H1 (cell line): Measurements from ENCODE around the gene IFT43. TPM values are rescaled to one million over a fixed set of nuclear protein-coding genes. Genes with fewer than 3 reads are reported as not detected.

Source experiments
- CTCF ChIA-PET: fragments of 300-600 bp; sonication (Branson Sonifier 250); formaldehyde crosslinking; loops from one replicate; lab custom pipeline; 2021; ENCODE audit not compliant: partially characterized antibody; lab: Charles Lee
- POLR2A ChIA-PET: fragments of 300-600 bp; sonication (Branson Sonifier 250); formaldehyde crosslinking; loops from one replicate; lab custom pipeline; 2021; ENCODE audit warnings: inconsistent platforms; ENCODE audit not compliant: partially characterized antibody; lab: Charles Lee
- DNase-seq, 2 experiments: peaks; one replicate each; pipeline versions ENCODE4 v3.0.0 to v3.0.0-alpha.2; 2010 to 2022; ENCODE audit warnings: low spot score in 2 of 2, low read depth in 1 of 2, mixed read lengths in 1 of 2
- FAIRE-seq: peaks from 2 replicates; lab custom pipeline; 2011; peaks lifted over from hg19 to GRCh38; lab: Jason Lieb, UNC
- H2AFZ ChIP-seq: 2 replicates; pipeline ENCODE4 v1.8.1; 2012; ENCODE audit warnings: low read length, inconsistent platforms
- H2AK5ac ChIP-seq: 2 replicates; pipeline ENCODE4 v1.6.1; 2013; ENCODE audit warnings: low read depth, low read length
- H2BK120ac ChIP-seq: replicated peaks from 2 replicates; pipeline ENCODE3; 2013; ENCODE audit warnings: low read depth, low read length, inconsistent platforms
- H2BK12ac ChIP-seq: 2 replicates; pipeline ENCODE4 v1.6.1; 2013; ENCODE audit warnings: low read depth, low read length
- H2BK15ac ChIP-seq: 2 replicates; pipeline ENCODE4 v1.6.1; 2013; ENCODE audit warnings: low read length
- H2BK20ac ChIP-seq: 2 replicates; pipeline ENCODE4 v1.6.1; 2013; ENCODE audit warnings: low read length
- H2BK5ac ChIP-seq: 2 replicates; pipeline ENCODE4 v1.6.1; 2013; ENCODE audit warnings: low read depth, low read length
- H3K14ac ChIP-seq: 2 replicates; pipeline ENCODE4 v1.6.1; 2013; ENCODE audit warnings: inconsistent platforms; ENCODE audit not compliant: insufficient read length
- H3K18ac ChIP-seq: 2 replicates; pipeline ENCODE4 v1.6.1; 2013; ENCODE audit warnings: low read length; ENCODE audit errors: extremely low read depth
- H3K23ac ChIP-seq: 2 replicates; pipeline ENCODE4 v1.6.1; 2013; ENCODE audit warnings: inconsistent platforms; ENCODE audit not compliant: insufficient read length
- H3K23me2 ChIP-seq: 2 replicates; pipeline ENCODE4 v1.6.1; 2013; ENCODE audit warnings: low read depth, low read length
- H3K27ac ChIP-seq: 2 replicates; pipeline ENCODE4 v1.6.1; 2011; ENCODE audit warnings: low read depth, low read length, inconsistent platforms
- H3K27me3 ChIP-seq, 4 experiments: replicated peaks in 1 of 4; 1 replicate in 1 of 4; 2 replicates in 3 of 4; pipeline versions ENCODE4 v1.6.1 to v1.8.1; 2011 to 2013; ENCODE audit warnings: low read length in 3 of 4, mild to moderate bottlenecking in 3 of 4, inconsistent platforms in 2 of 4, mixed read lengths in 2 of 4, moderate library complexity in 1 of 4; ENCODE audit not compliant: control insufficient read depth in 3 of 4, insufficient read depth in 3 of 4; ENCODE audit errors: extremely low read depth in 1 of 4
- H3K36me3 ChIP-seq, 4 experiments: 2 replicates each; pipeline versions ENCODE4 v1.6.1 to v1.8.1; 2011 to 2013; ENCODE audit warnings: mild to moderate bottlenecking in 4 of 4, low read length in 3 of 4, moderate library complexity in 2 of 4, control low read depth in 1 of 4, inconsistent platforms in 1 of 4; ENCODE audit not compliant: insufficient read depth in 4 of 4, control insufficient read depth in 2 of 4
- H3K4ac ChIP-seq: replicated peaks from 2 replicates; pipeline ENCODE3; 2013; ENCODE audit warnings: low read length, low read depth, mixed read lengths, inconsistent platforms; ENCODE audit not compliant: insufficient read length
- H3K4me1 ChIP-seq, 4 experiments: replicated peaks in 1 of 4; 1 replicate in 1 of 4; 2 replicates in 3 of 4; pipeline versions ENCODE4 v1.6.1 to v1.8.1; 2011 to 2013; ENCODE audit warnings: low read length in 3 of 4, inconsistent platforms in 2 of 4, mixed read lengths in 1 of 4; ENCODE audit not compliant: insufficient read depth in 4 of 4, control insufficient read depth in 3 of 4
- H3K4me2 ChIP-seq, 2 experiments: 2 replicates each; pipeline versions ENCODE4 v1.6.1 to v1.8.1; 2011 to 2013; ENCODE audit warnings: low read depth in 2 of 2, low read length in 2 of 2, control low read depth in 1 of 2, inconsistent platforms in 1 of 2, mild to moderate bottlenecking in 1 of 2; ENCODE audit not compliant: insufficient read depth in 1 of 2
- H3K4me3 ChIP-seq, 4 experiments: fragments of 200-600, 300-600 bp in 1 of 4; sonication (generic), shearing (Covaris generic), sonication (Bioruptor Twin) in 1 of 4; 2 replicates each; pipeline versions ENCODE4 v1.5.1 to v1.8.1; 2011 to 2016; ENCODE audit warnings: low read length in 4 of 4, low read depth in 3 of 4, control low read depth in 2 of 4, inconsistent platforms in 2 of 4, mild to moderate bottlenecking in 2 of 4, mixed read lengths in 1 of 4, moderate library complexity in 1 of 4; ENCODE audit not compliant: insufficient read depth in 2 of 4; ENCODE audit errors: extremely low read depth in 1 of 4
- H3K56ac ChIP-seq: replicated peaks from 2 replicates; pipeline ENCODE3; 2013; ENCODE audit warnings: low read depth, mild to moderate bottlenecking, mixed read lengths, low read length, inconsistent platforms; ENCODE audit not compliant: insufficient read length
- H3K79me1 ChIP-seq: 2 replicates; pipeline ENCODE4 v1.6.1; 2013; ENCODE audit warnings: low read depth, low read length, control low read depth
- H3K79me2 ChIP-seq, 2 experiments: 2 replicates each; pipeline versions ENCODE4 v1.6.1 to v1.8.1; 2012 to 2013; ENCODE audit warnings: low read length in 2 of 2, mild to moderate bottlenecking in 2 of 2, inconsistent platforms in 1 of 2; ENCODE audit not compliant: insufficient read depth in 2 of 2, control insufficient read depth in 1 of 2
- H3K9ac ChIP-seq, 4 experiments: replicated peaks in 1 of 4; 1 replicate in 1 of 4; 2 replicates in 3 of 4; pipeline versions ENCODE4 v1.6.1 to v1.8.1; 2011 to 2013; ENCODE audit warnings: low read depth in 3 of 4, low read length in 3 of 4, control low read depth in 2 of 4, mild to moderate bottlenecking in 2 of 4, moderate library complexity in 2 of 4, inconsistent platforms in 1 of 4; ENCODE audit errors: extremely low read depth in 1 of 4
- H3K9me3 ChIP-seq, 2 experiments: 2 replicates each; pipeline versions ENCODE4 v1.6.1 to v1.8.1; 2012 to 2013; ENCODE audit warnings: mild to moderate bottlenecking in 2 of 2, moderate library complexity in 2 of 2, control low read depth in 1 of 2, inconsistent platforms in 1 of 2, low read depth in 1 of 2, low read length in 1 of 2, mixed read lengths in 1 of 2; ENCODE audit not compliant: insufficient read depth in 2 of 2
- H4K20me1 ChIP-seq, 2 experiments: replicated peaks in 1 of 2; 2 replicates each; pipeline versions ENCODE3 to v1.8.1; 2011 to 2013; ENCODE audit warnings: inconsistent platforms in 2 of 2, low read length in 2 of 2, mild to moderate bottlenecking in 1 of 2; ENCODE audit not compliant: insufficient read depth in 2 of 2, control insufficient read depth in 1 of 2
- H4K5ac ChIP-seq: 2 replicates; pipeline ENCODE4 v1.6.1; 2013; ENCODE audit warnings: low read length, low read depth, mixed read lengths, inconsistent platforms; ENCODE audit not compliant: insufficient read length
- H4K8ac ChIP-seq: 2 replicates; pipeline ENCODE4 v1.8.0; 2013; ENCODE audit warnings: mild to moderate bottlenecking, moderate library complexity, low read length, inconsistent platforms; ENCODE audit not compliant: insufficient read depth; ENCODE audit errors: extremely low read depth
- H4K91ac ChIP-seq: replicated peaks from 2 replicates; pipeline ENCODE3; 2013; ENCODE audit warnings: low read length, mixed read lengths, inconsistent platforms; ENCODE audit not compliant: insufficient read length
- CEBPB ChIP-seq: IDR thresholded peaks from 2 replicates; pipeline ENCODE4 v1.6.1; 2012; ENCODE audit warnings: low read depth, low read length
- CHD1 ChIP-seq: IDR thresholded peaks from 2 replicates; pipeline ENCODE4 v1.6.1; 2012; ENCODE audit warnings: low read depth, low read length, improper control_type of control experiment
- CHD2 ChIP-seq: IDR thresholded peaks from 2 replicates; pipeline ENCODE4 v1.6.1; 2012; ENCODE audit warnings: low read length, improper control_type of control experiment
- JUND ChIP-seq: IDR thresholded peaks from 2 replicates; pipeline ENCODE4 v1.6.1; 2011; ENCODE audit warnings: mild to moderate bottlenecking, improper control_type of control experiment, low read length
- KDM1A ChIP-seq: fragments of 200-600, 300-600 bp; sonication (generic); IDR thresholded peaks from 2 replicates; pipeline ENCODE4 v1.7.1; 2016; ENCODE audit warnings: mild to moderate bottlenecking, low read length, borderline replicate concordance
- KDM5A ChIP-seq: fragments of 200-600 bp; IDR thresholded peaks from 2 replicates; pipeline ENCODE4 v1.7.1; 2012; ENCODE audit warnings: mild to moderate bottlenecking, low read length, inconsistent platforms, mixed read lengths
- SAP30 ChIP-seq: fragments of 300-600 bp; sonication (generic); IDR thresholded peaks from 2 replicates; pipeline ENCODE4 v1.7.1; 2012; ENCODE audit warnings: low read length, moderate library complexity, mild to moderate bottlenecking, inconsistent platforms; ENCODE audit not compliant: insufficient read depth, insufficient replicate concordance
- SIRT6 ChIP-seq: IDR thresholded peaks from one replicate; pipeline ENCODE4 v1.7.1; 2012; ENCODE audit warnings: low read length, inconsistent platforms
- SP4 ChIP-seq: IDR thresholded peaks from 2 replicates; pipeline ENCODE4 v1.6.1; 2012; ENCODE audit warnings: low read length, inconsistent platforms
- TAF7 ChIP-seq: optimal IDR thresholded peaks from 2 replicates; pipeline ENCODE3; 2011; ENCODE audit warnings: low read depth, mild to moderate bottlenecking, inconsistent platforms, low read length, moderate library complexity, borderline replicate concordance
- WGBS, 2 experiments: shearing (Covaris generic) in 1 of 2; methylation state at CpG; one replicate each; pipeline versions ENCODE4 v1.1.6 to v1.1.7; 2013 to 2015; ENCODE audit warnings: low lambda C conversion rate in 2 of 2, mixed read lengths in 2 of 2, inconsistent platforms in 1 of 2, low coverage in 1 of 2, missing lambda C conversion rate in 1 of 2; ENCODE audit not compliant: insufficient replicate concordance in 2 of 2, insufficient coverage in 1 of 2, insufficient read length in 1 of 2; ENCODE audit errors: extremely low coverage in 1 of 2, missing lambda C conversion rate in 1 of 2; 5-methylcytosine and 5-hydroxymethylcytosine counted together
- polyA plus RNA-seq, 7 experiments: library from polyadenylated mRNA; depleted of rRNA in 3 of 7; stranded (reverse) in 5 of 7; unstranded in 2 of 7; fragments of >200 nt in 5 of 7; fragments of 200-250 nt in 2 of 7; gene quantifications; 1 replicate in 5 of 7; 2 replicates in 1 of 7; 4 replicates in 1 of 7; pipeline versions ENCODE4 v1.2.1 to v1.2.3, GENCODE V29; 2011 to 2013; ENCODE audit warnings: missing spikeins in 2 of 7, mixed read lengths in 2 of 7
- total RNA-seq: library from RNA; stranded (reverse); fragmentation: NEBNext Ultra II Directional; extraction: Animal tissue kit (Norgen Biotek cat#: 25700); gene quantifications from 2 replicates; pipeline ENCODE4 v1.2.1, GENCODE V29; 2021
- TF ChIP-seq, protein P1 (sequence below): IDR thresholded peaks from 2 replicates; pipeline ENCODE4 v1.6.1; 2012; ENCODE audit warnings: low read length, inconsistent platforms
- TF ChIP-seq, protein P2 (sequence below): IDR thresholded peaks from 2 replicates; pipeline ENCODE4 v1.6.1; 2012; ENCODE audit warnings: inconsistent platforms

IFT43 gene
- total and polyA plus RNA-seq, 2 of the 8 experiments (the other 6 are each of a cell fraction or from before 2014, with no cell fraction given): 17.0 to 20.8 TPM

DNA sequence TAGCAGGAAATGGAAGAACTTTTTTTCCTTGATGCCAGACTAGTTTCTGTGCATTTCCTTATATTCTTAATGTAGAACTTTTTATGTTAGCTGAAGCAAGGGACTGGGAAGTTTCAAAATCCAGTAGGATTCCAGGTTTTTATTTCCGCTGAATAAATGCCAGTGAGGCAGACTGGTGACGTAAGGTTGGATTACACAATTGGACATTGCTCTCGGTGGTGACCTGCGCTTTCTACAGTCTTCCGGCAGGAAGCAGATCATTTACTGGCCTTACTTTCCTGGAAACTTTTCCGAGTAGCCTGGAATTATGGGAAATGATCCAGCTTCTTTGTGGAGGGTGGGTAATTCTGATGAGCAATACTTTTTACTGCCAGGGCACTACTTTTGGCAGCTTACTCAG is 3.6 kb downstream of the IFT43 start:
- H3K4me1 ChIP-seq: peaks cover 0 to 5% (median under 1%) of the 10 kb centered on the region in 4 experiments; a peak in 2 of 7 replicates
- ChIA-PET CTCF (interaction anchor here (0.8 to 1.3 kb wide), 2 partner anchors 9 to 10 kb away, joined by 3 read pairs; no protein-coding TSS in a partner anchor), POLR2A (interaction anchor here (1.3 to 2.3 kb wide), 2 partner anchors 9 to 12 kb away, joined by 3 to 6 read pairs; no protein-coding TSS in a partner anchor)
- H3K79me1 ChIP-seq: no peaks in the 10 kb centered on the region
- no peak overlapping the region for H3K9ac ChIP-seq
- H3K4ac ChIP-seq: no peak overlapping the region
- H2AK5ac ChIP-seq: no peak overlapping the region
- no peak overlapping the region for H2AFZ ChIP-seq
- H3K9me3 ChIP-seq: no peaks in the 10 kb centered on the region
- H3K36me3 ChIP-seq: peaks cover 0 to 5% (median 2%) of the 10 kb centered on the region in 4 experiments; a peak in 4 of 8 replicates
- no peak overlapping the region for H2BK15ac ChIP-seq
- H4K5ac ChIP-seq: no peak overlapping the region
- H3K14ac ChIP-seq: no peak overlapping the region
- no peak overlapping the region for H3K4me2 ChIP-seq
- H3K4me3 ChIP-seq: no peak overlapping the region
- H4K91ac ChIP-seq: no peak overlapping the region
- peaks cover 2% of the 10 kb centered on the region; the same call in 1 of the 2 replicates for H3K23me2 ChIP-seq
- H3K23ac ChIP-seq: no peak overlapping the region
- H4K8ac ChIP-seq: no peak overlapping the region
- DNase-seq: no peak
- H3K56ac ChIP-seq: no peak overlapping the region
- H2BK12ac ChIP-seq: no peak overlapping the region
- H3K27me3 ChIP-seq: peaks cover 0 to 3% (median under 1%) of the 10 kb centered on the region in 4 experiments; a peak in 2 of 7 replicates
- 93% methylated on average over 6 of the region's 6 CpGs; no CpG with 5 or more reads in 1 of the 2 experiments for WGBS, 2 experiments
- no peak for FAIRE-seq
- no peaks in the 10 kb centered on the region for H4K20me1 ChIP-seq
- H3K27ac ChIP-seq: no peak overlapping the region
- no peak overlapping the region for H2BK5ac ChIP-seq
- no peak overlapping the region for H2BK20ac ChIP-seq
- H3K18ac ChIP-seq: no peak overlapping the region
- no peak overlapping the region for H2BK120ac ChIP-seq
- H3K79me2 ChIP-seq: no peaks in the 10 kb centered on the region
- TF ChIP-seq, protein P1, sequence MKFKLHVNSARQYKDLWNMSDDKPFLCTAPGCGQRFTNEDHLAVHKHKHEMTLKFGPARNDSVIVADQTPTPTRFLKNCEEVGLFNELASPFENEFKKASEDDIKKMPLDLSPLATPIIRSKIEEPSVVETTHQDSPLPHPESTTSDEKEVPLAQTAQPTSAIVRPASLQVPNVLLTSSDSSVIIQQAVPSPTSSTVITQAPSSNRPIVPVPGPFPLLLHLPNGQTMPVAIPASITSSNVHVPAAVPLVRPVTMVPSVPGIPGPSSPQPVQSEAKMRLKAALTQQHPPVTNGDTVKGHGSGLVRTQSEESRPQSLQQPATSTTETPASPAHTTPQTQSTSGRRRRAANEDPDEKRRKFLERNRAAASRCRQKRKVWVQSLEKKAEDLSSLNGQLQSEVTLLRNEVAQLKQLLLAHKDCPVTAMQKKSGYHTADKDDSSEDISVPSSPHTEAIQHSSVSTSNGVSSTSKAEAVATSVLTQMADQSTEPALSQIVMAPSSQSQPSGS: no peak
- TF ChIP-seq KDM5A (no peak), SAP30 (no peak), SP4 (no peak), CHD2 (no peak), CHD1 (no peak), SIRT6 (no peak), TAF7 (no peak), CEBPB (no peak), KDM1A (no peak), JUND (no peak)
- TF ChIP-seq, protein P2, sequence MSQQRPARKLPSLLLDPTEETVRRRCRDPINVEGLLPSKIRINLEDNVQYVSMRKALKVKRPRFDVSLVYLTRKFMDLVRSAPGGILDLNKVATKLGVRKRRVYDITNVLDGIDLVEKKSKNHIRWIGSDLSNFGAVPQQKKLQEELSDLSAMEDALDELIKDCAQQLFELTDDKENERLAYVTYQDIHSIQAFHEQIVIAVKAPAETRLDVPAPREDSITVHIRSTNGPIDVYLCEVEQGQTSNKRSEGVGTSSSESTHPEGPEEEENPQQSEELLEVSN: no peak
